NT2/D1 (cell line): ENCODE data around the gene DYNLT5.
"Not testable (repeated sequence)": the region's sequence is repeated elsewhere in the genome, so short reads cannot be mapped to it uniquely, and the experiment has no call there.

Experiments used
- DNase-seq: peaks from one replicate; pipeline ENCODE4 v3.0.0-alpha.2; 2011; ENCODE audit warnings: low read depth, low spot score
- H3K27me3 ChIP-seq: 2 replicates; pipeline ENCODE4 v1.6.0; 2011; ENCODE audit warnings: mild to moderate bottlenecking; ENCODE audit not compliant: insufficient read length, insufficient read depth
- H3K36me3 ChIP-seq: 2 replicates; pipeline ENCODE4 v1.6.1; 2011; ENCODE audit warnings: mild to moderate bottlenecking, low read length, mixed read lengths; ENCODE audit not compliant: insufficient read depth, insufficient read length
- H3K4me1 ChIP-seq: 2 replicates; pipeline ENCODE4 v1.5.1; 2011; ENCODE audit not compliant: insufficient read depth, insufficient read length
- H3K4me3 ChIP-seq: 2 replicates; pipeline ENCODE4 v1.5.1; 2011; ENCODE audit warnings: low read depth; ENCODE audit not compliant: insufficient read length
- H3K9ac ChIP-seq: 2 replicates; pipeline ENCODE4 v1.6.0; 2011; ENCODE audit warnings: low read depth; ENCODE audit not compliant: insufficient read length
- H3K9me3 ChIP-seq: 2 replicates; pipeline ENCODE4 v1.5.1; 2011; ENCODE audit warnings: mild to moderate bottlenecking, low read length; ENCODE audit not compliant: insufficient read depth
- SUZ12 ChIP-seq: IDR thresholded peaks from 2 replicates; pipeline ENCODE4 v1.6.1; 2011; ENCODE audit not compliant: insufficient read length, insufficient read depth; ENCODE audit errors: extremely low read depth
- YY1 ChIP-seq: IDR thresholded peaks from 2 replicates; pipeline ENCODE4 v1.6.1; 2011; ENCODE audit not compliant: insufficient read length, insufficient read depth
- ZNF274 ChIP-seq: IDR thresholded peaks from 2 replicates; pipeline ENCODE4 v1.6.1; 2011; ENCODE audit warnings: mild to moderate bottlenecking, low read depth, low read length

DYNLT5 gene

GRCh38 chr1:66728021-66728420 lies 24.2 kb upstream of the DYNLT5 start:
- Histone ChIP-seq H3K27me3 (no peaks in the 10 kb centered on the region), H3K36me3 (no peaks in the 10 kb centered on the region), H3K4me3 (no peak overlapping the region), H3K4me1 (no peaks in the 10 kb centered on the region), H3K9ac (no peak overlapping the region), H3K9me3 (no peaks in the 10 kb centered on the region)
- no peak for TF ChIP-seq ZNF274
- TF ChIP-seq SUZ12: no peak
- TF ChIP-seq YY1: no peak
- DNase-seq: no peak

- not testable (repeated sequence) for H3K9me3 ChIP-seq, DNase-seq
Observed at GRCh38 chr1:66728716-66729115, 23.5 kb upstream of the DYNLT5 start.

GRCh38 chr1:66729119-66729518 lies 23.1 kb upstream of the DYNLT5 start:
- DNase-seq: no peak
- Histone ChIP-seq H3K4me3 (no peak overlapping the region), H3K4me1 (no peaks in the 10 kb centered on the region), H3K27me3 (no peaks in the 10 kb centered on the region), H3K36me3 (no peaks in the 10 kb centered on the region), H3K9ac (no peak overlapping the region), H3K9me3 (no peaks in the 10 kb centered on the region)
- TF ChIP-seq YY1 (no peak), SUZ12 (no peak), ZNF274 (no peak)

More at GRCh38 chr1:66728716-66729115, 23.5 kb upstream of the DYNLT5 start:
- not testable (repeated sequence) for H3K36me3 ChIP-seq, H3K4me1 ChIP-seq, H3K4me3 ChIP-seq, H3K9ac ChIP-seq, H3K27me3 ChIP-seq

- no peaks in the 10 kb centered on the region for H3K36me3 ChIP-seq
- no peak overlapping the region for H3K4me3 ChIP-seq
- no peaks in the 10 kb centered on the region for H3K4me1 ChIP-seq
- H3K9ac ChIP-seq: no peak overlapping the region
- no peak for DNase-seq
- no peaks in the 10 kb centered on the region for H3K9me3 ChIP-seq
- TF ChIP-seq YY1 (no peak), ZNF274 (no peak), SUZ12 (no peak)
- no peaks in the 10 kb centered on the region for H3K27me3 ChIP-seq
Observed at GRCh38 chr1:66729523-66729922, 22.7 kb upstream of the DYNLT5 start.

GRCh38 chr1:66730462-66730861 lies 21.8 kb upstream of the DYNLT5 start:
- TF ChIP-seq SUZ12: no peak
- no peak for TF ChIP-seq ZNF274
- TF ChIP-seq YY1: no peak
- H3K27me3 ChIP-seq: no peaks in the 10 kb centered on the region
- no peak overlapping the region for H3K9ac ChIP-seq
- peak; percentile 48 for DNase-seq
- no peaks in the 10 kb centered on the region for H3K9me3 ChIP-seq
- no peaks in the 10 kb centered on the region for H3K4me1 ChIP-seq
- no peaks in the 10 kb centered on the region for H3K36me3 ChIP-seq
- H3K4me3 ChIP-seq: no peak overlapping the region

GRCh38 chr1:66731170-66731865 lies 20.9 kb upstream of the DYNLT5 start:
- TF ChIP-seq YY1 (no peak), SUZ12 (no peak), ZNF274 (no peak)
- H3K9ac ChIP-seq: no peak overlapping the region
- DNase-seq: no peak
- no peaks in the 10 kb centered on the region for H3K36me3 ChIP-seq
- no peaks in the 10 kb centered on the region for H3K9me3 ChIP-seq
- H3K27me3 ChIP-seq: no peaks in the 10 kb centered on the region
- no peak overlapping the region for H3K4me3 ChIP-seq
- no peaks in the 10 kb centered on the region for H3K4me1 ChIP-seq

GRCh38 chr1:66732407-66733166 lies 19.7 kb upstream of the DYNLT5 start:
- H3K9ac ChIP-seq: no peak overlapping the region
- no peaks in the 10 kb centered on the region for H3K27me3 ChIP-seq
- H3K36me3 ChIP-seq: no peaks in the 10 kb centered on the region
- no peak for DNase-seq
- no peak overlapping the region for H3K4me3 ChIP-seq
- H3K9me3 ChIP-seq: no peaks in the 10 kb centered on the region
- TF ChIP-seq ZNF274: no peak
- H3K4me1 ChIP-seq: no peaks in the 10 kb centered on the region
